Glutamatergic neuron (in vitro differentiated cells): Measurements from ENCODE around the gene ZNF138. TPM values are rescaled to one million over a fixed set of nuclear protein-coding genes. Genes with fewer than 3 reads are reported as not detected.

Source experiments
- DNase-seq: peaks from one replicate; pipeline ENCODE4 v3.0.0; 2022
- H3K27ac Mint-ChIP-seq: one replicate; pipeline ENCODE4 v1.8.0; 2020; ENCODE audit warnings: mild to moderate bottlenecking, mixed read lengths, inconsistent platforms; ENCODE audit not compliant: unreplicated experiment
- H3K27me3 Mint-ChIP-seq: one replicate; pipeline ENCODE4 v1.8.0; 2020; ENCODE audit warnings: mild to moderate bottlenecking, moderate library complexity, mixed read lengths, inconsistent platforms; ENCODE audit not compliant: unreplicated experiment
- H3K36me3 Mint-ChIP-seq: one replicate; pipeline ENCODE4 v1.8.0; 2020; ENCODE audit warnings: mild to moderate bottlenecking, mixed read lengths, inconsistent platforms; ENCODE audit not compliant: unreplicated experiment
- H3K4me1 Mint-ChIP-seq: one replicate; pipeline ENCODE4 v1.8.0; 2020; ENCODE audit warnings: mild to moderate bottlenecking, low read depth, mixed read lengths, inconsistent platforms; ENCODE audit not compliant: unreplicated experiment
- H3K4me3 Mint-ChIP-seq: one replicate; pipeline ENCODE4 v1.8.0; 2020; ENCODE audit warnings: mild to moderate bottlenecking, mixed read lengths, inconsistent platforms; ENCODE audit not compliant: unreplicated experiment
- H3K9me3 Mint-ChIP-seq: one replicate; pipeline ENCODE4 v1.8.0; 2020; ENCODE audit warnings: mild to moderate bottlenecking, moderate library complexity, mixed read lengths, inconsistent platforms; ENCODE audit not compliant: unreplicated experiment
- total RNA-seq: library from RNA; stranded (reverse); fragmentation: NEBNext Ultra II Directional; extraction: Animal tissue kit (Norgen Biotek cat#: 25700); gene quantifications from one replicate; pipeline ENCODE4 v1.2.1, GENCODE V29; 2021; ENCODE audit not compliant: unreplicated experiment
- TF ChIP-seq, protein P1 (sequence below): fragments of 200-600 bp; sonication (generic); IDR thresholded peaks from one replicate; pipeline ENCODE4 v1.5.0; 2021; ENCODE audit not compliant: partially characterized antibody, unreplicated experiment

ZNF138 gene
- total RNA-seq, 1 donor from 2014 or later, result 31.7 TPM

GRCh38 chr7:64872351-64873154 lies 78.3 kb downstream of the ZNF138 start:
- DNase-seq, result no peak
- peaks cover 12% of the 10 kb centered on the region for H3K27me3 Mint-ChIP-seq
- H3K27ac Mint-ChIP-seq, result no peak overlapping the region
- TF ChIP-seq, protein P1, sequence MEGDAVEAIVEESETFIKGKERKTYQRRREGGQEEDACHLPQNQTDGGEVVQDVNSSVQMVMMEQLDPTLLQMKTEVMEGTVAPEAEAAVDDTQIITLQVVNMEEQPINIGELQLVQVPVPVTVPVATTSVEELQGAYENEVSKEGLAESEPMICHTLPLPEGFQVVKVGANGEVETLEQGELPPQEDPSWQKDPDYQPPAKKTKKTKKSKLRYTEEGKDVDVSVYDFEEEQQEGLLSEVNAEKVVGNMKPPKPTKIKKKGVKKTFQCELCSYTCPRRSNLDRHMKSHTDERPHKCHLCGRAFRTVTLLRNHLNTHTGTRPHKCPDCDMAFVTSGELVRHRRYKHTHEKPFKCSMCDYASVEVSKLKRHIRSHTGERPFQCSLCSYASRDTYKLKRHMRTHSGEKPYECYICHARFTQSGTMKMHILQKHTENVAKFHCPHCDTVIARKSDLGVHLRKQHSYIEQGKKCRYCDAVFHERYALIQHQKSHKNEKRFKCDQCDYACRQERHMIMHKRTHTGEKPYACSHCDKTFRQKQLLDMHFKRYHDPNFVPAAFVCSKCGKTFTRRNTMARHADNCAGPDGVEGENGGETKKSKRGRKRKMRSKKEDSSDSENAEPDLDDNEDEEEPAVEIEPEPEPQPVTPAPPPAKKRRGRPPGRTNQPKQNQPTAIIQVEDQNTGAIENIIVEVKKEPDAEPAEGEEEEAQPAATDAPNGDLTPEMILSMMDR, result no peak
- peaks cover 3% of the 10 kb centered on the region for H3K36me3 Mint-ChIP-seq
- no peaks in the 10 kb centered on the region for H3K4me1 Mint-ChIP-seq
- peaks cover 18% of the 10 kb centered on the region for H3K9me3 Mint-ChIP-seq
- no peak overlapping the region for H3K4me3 Mint-ChIP-seq

DNA sequence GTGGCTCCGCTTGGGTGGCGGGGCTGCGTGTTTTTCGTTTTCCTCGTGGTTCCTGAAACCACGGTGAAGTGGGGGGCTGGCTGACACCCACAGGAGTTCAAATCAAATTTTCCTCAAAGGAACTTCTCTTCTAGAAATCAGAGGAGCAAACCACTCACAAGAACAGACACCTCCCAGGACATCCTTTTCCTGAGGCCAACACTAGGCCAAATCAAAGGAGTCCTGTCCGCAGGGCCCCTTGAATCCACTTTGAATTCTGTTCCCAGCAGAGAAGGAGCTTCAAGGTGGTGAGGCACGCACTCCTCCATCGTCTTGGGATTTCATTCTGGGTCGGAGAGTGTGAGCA lies 78.9 kb downstream of the ZNF138 start:
- peaks cover 12% of the 10 kb centered on the region for H3K27me3 Mint-ChIP-seq
- H3K27ac Mint-ChIP-seq, result no peak overlapping the region
- no peak overlapping the region for H3K4me3 Mint-ChIP-seq
- H3K4me1 Mint-ChIP-seq, result no peaks in the 10 kb centered on the region
- TF ChIP-seq, protein P1, result no peak
- H3K9me3 Mint-ChIP-seq, result peaks cover 21% of the 10 kb centered on the region
- DNase-seq, result no peak
- peaks cover 3% of the 10 kb centered on the region for H3K36me3 Mint-ChIP-seq

- TF ChIP-seq, protein P1, result no peak
- DNase-seq, result no peak
- Mint-ChIP-seq H3K4me3 (no peak overlapping the region), H3K4me1 (no peaks in the 10 kb centered on the region), H3K27ac (no peak overlapping the region), H3K36me3 (peaks cover 3% of the 10 kb centered on the region), H3K9me3 (peaks cover 23% of the 10 kb centered on the region), H3K27me3 (peaks cover 12% of the 10 kb centered on the region)
Observed at GRCh38 chr7:64873517-64873916, 79.3 kb downstream of the ZNF138 start.

DNA sequence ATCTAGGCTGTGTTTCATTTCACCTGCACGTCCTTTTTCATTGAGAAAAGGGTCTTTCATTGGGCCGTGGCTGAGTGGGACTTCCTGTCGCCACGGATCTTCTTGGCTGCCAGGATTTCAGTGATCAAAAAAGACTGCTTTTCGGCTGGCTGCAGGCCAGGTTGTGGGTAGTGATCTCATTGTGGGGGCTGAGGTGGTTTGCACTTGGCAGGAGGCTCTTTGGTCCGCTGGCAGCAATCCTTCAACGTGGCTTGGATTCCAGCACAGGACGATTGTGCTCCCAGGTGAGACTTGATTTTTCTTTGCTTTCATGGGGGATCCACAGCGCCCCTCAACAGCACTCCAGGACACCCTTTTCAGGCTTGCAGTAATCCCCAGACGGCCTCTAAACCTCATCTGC lies 79.9 kb downstream of the ZNF138 start:
- Mint-ChIP-seq H3K36me3 (peaks cover 3% of the 10 kb centered on the region), H3K9me3 (peaks cover 28% of the 10 kb centered on the region), H3K4me1 (no peaks in the 10 kb centered on the region), H3K27me3 (peaks cover 11% of the 10 kb centered on the region), H3K4me3 (no peak overlapping the region), H3K27ac (no peak overlapping the region)
- no peak for DNase-seq
- TF ChIP-seq, protein P1, result no peak

GRCh38 chr7:64874562-64875250 lies 80.5 kb downstream of the ZNF138 start:
- DNase-seq, result no peak
- H3K4me3 Mint-ChIP-seq, result no peak overlapping the region
- peaks cover 11% of the 10 kb centered on the region for H3K27me3 Mint-ChIP-seq
- H3K27ac Mint-ChIP-seq, result no peak overlapping the region
- TF ChIP-seq, protein P1, result no peak
- peaks cover 31% of the 10 kb centered on the region for H3K9me3 Mint-ChIP-seq
- no peaks in the 10 kb centered on the region for H3K4me1 Mint-ChIP-seq
- H3K36me3 Mint-ChIP-seq, result peaks cover 3% of the 10 kb centered on the region
